Trophoblast cell (in vitro differentiated cells and primary cell): Measurements from ENCODE around the gene RASA3.

ENCODE experiments used
- DNase-seq, 2 donors: peaks; one replicate each; pipeline ENCODE4 v3.0.0-alpha.2; 2016
- H2AFZ ChIP-seq: 2 replicates; pipeline ENCODE4 v1.6.1; 2013; ENCODE audit warnings: low read length, moderate library complexity, mild to moderate bottlenecking; ENCODE audit not compliant: insufficient read depth, poor library complexity
- H2AK5ac ChIP-seq: 2 replicates; pipeline ENCODE4 v1.6.1; 2013; ENCODE audit warnings: mild to moderate bottlenecking, low read length
- H2BK120ac ChIP-seq: 2 replicates; pipeline ENCODE4 v1.6.1; 2013; ENCODE audit warnings: low read length, mild to moderate bottlenecking, moderate library complexity; ENCODE audit not compliant: insufficient read depth, poor library complexity
- H2BK12ac ChIP-seq: 2 replicates; pipeline ENCODE4 v1.6.1; 2013; ENCODE audit warnings: mild to moderate bottlenecking, low read length, moderate library complexity
- H2BK5ac ChIP-seq: 2 replicates; pipeline ENCODE4 v1.6.1; 2013; ENCODE audit warnings: low read length, low read depth, moderate library complexity, mild to moderate bottlenecking; ENCODE audit not compliant: poor library complexity
- H3K14ac ChIP-seq: 2 replicates; pipeline ENCODE4 v1.6.1; 2013; ENCODE audit warnings: mild to moderate bottlenecking, low read length
- H3K18ac ChIP-seq: 2 replicates; pipeline ENCODE4 v1.6.1; 2013; ENCODE audit warnings: mild to moderate bottlenecking, low read length
- H3K23ac ChIP-seq: 2 replicates; pipeline ENCODE4 v1.6.1; 2013; ENCODE audit warnings: low read length
- H3K27ac ChIP-seq: 2 replicates; pipeline ENCODE4 v1.5.1; 2013; ENCODE audit warnings: low read depth, mild to moderate bottlenecking, inconsistent platforms, low read length, moderate library complexity
- H3K27me3 ChIP-seq: 2 replicates; pipeline ENCODE4 v1.6.1; 2013; ENCODE audit warnings: inconsistent platforms, mild to moderate bottlenecking, low read length, moderate library complexity; ENCODE audit not compliant: insufficient read depth
- H3K36me3 ChIP-seq, 2 experiments: 1 replicate in 1 of 2; 2 replicates in 1 of 2; pipeline ENCODE4 v1.6.1; 2013; ENCODE audit warnings: low read length in 2 of 2, mild to moderate bottlenecking in 2 of 2, moderate library complexity in 1 of 2; ENCODE audit not compliant: insufficient read depth in 2 of 2, control insufficient read depth in 1 of 2
- H3K4ac ChIP-seq: 2 replicates; pipeline ENCODE4 v1.6.1; 2013; ENCODE audit warnings: low read depth, mild to moderate bottlenecking, low read length, moderate library complexity
- H3K4me1 ChIP-seq, 2 experiments: 1 replicate in 1 of 2; 2 replicates in 1 of 2; pipeline ENCODE4 v1.6.1; 2013; ENCODE audit warnings: low read length in 2 of 2, mild to moderate bottlenecking in 2 of 2, moderate library complexity in 1 of 2; ENCODE audit not compliant: insufficient read depth in 2 of 2, control insufficient read depth in 1 of 2
- H3K4me2 ChIP-seq: 2 replicates; pipeline ENCODE4 v1.6.1; 2013; ENCODE audit warnings: inconsistent platforms, mild to moderate bottlenecking, low read length, moderate library complexity
- H3K4me3 ChIP-seq: 2 replicates; pipeline ENCODE4 v1.5.1; 2013; ENCODE audit warnings: mild to moderate bottlenecking, low read depth, low read length, inconsistent platforms
- H3K79me1 ChIP-seq: one replicate; pipeline ENCODE4 v1.6.1; 2013; ENCODE audit warnings: low read length
- H3K79me2 ChIP-seq: 2 replicates; pipeline ENCODE4 v1.6.1; 2013; ENCODE audit warnings: low read length, mild to moderate bottlenecking; ENCODE audit not compliant: control insufficient read depth, insufficient read depth, poor library complexity
- H3K9ac ChIP-seq: 2 replicates; pipeline ENCODE4 v1.6.1; 2013; ENCODE audit warnings: mild to moderate bottlenecking, low read length
- H3K9me3 ChIP-seq: 2 replicates; pipeline ENCODE4 v1.6.1; 2013; ENCODE audit warnings: low read depth, mild to moderate bottlenecking, control low read depth, inconsistent platforms, low read length; ENCODE audit not compliant: insufficient read depth
- H4K12ac ChIP-seq: 2 replicates; pipeline ENCODE4 v1.6.1; 2013; ENCODE audit warnings: low read depth, mild to moderate bottlenecking, low read length, moderate library complexity
- H4K8ac ChIP-seq: 2 replicates; pipeline ENCODE4 v1.6.1; 2013; ENCODE audit warnings: low read depth, mild to moderate bottlenecking, low read length, moderate library complexity
- H4K91ac ChIP-seq: one replicate; pipeline ENCODE4 v1.6.1; 2013; ENCODE audit warnings: low read depth, mild to moderate bottlenecking, low read length, moderate library complexity
- WGBS: extraction: QIAGEN DNeasy Blood & Tissue Kit; methylation state at CpG from one replicate; pipeline ENCODE4 v1.1.7; 2013; ENCODE audit warnings: missing lambda C conversion rate; ENCODE audit not compliant: insufficient read length, insufficient coverage; ENCODE audit errors: extremely low coverage; 5-methylcytosine and 5-hydroxymethylcytosine counted together

Gene RASA3

GRCh38 chr13:113979791-113980471 lies 152.5 kb downstream of the RASA3 start:
- no peak overlapping the region for H3K9ac ChIP-seq
- WGBS = no CpG with 5 or more reads among the region's 20 CpGs

GRCh38 chr13:113978741-113979481 lies 153.5 kb downstream of the RASA3 start:
- H2AK5ac ChIP-seq = no peak overlapping the region
- no peak overlapping the region for H4K8ac ChIP-seq
- H3K79me1 ChIP-seq = peaks cover 3% of the 10 kb centered on the region

More at GRCh38 chr13:113979791-113980471, 152.5 kb downstream of the RASA3 start:
- no peaks in the 10 kb centered on the region for H3K27me3 ChIP-seq
- peaks cover 3% of the 10 kb centered on the region for H3K79me1 ChIP-seq
- H3K27ac ChIP-seq = no peak overlapping the region
- DNase-seq = no peak
- H2AFZ ChIP-seq = no peak overlapping the region
- H3K36me3 ChIP-seq = peaks cover 26 to 42% of the 10 kb centered on the region in 2 experiments
- no peak overlapping the region for H3K4ac ChIP-seq
- H2BK12ac ChIP-seq = no peak overlapping the region
- no peak overlapping the region for H2BK120ac ChIP-seq
- peaks cover 8 to 10% of the 10 kb centered on the region in 2 experiments for H3K4me1 ChIP-seq
- H4K12ac ChIP-seq = no peak overlapping the region
- no peaks in the 10 kb centered on the region for H3K79me2 ChIP-seq
- H2AK5ac ChIP-seq = no peak overlapping the region
- H3K14ac ChIP-seq = no peak overlapping the region
- H3K4me3 ChIP-seq = peak overlapping the region; percentile 28
- H3K18ac ChIP-seq = no peak overlapping the region
- H3K4me2 ChIP-seq = no peak overlapping the region
- H4K91ac ChIP-seq = no peak overlapping the region
- H3K9me3 ChIP-seq = peaks cover 19% of the 10 kb centered on the region
- no peak overlapping the region for H2BK5ac ChIP-seq
- no peak overlapping the region for H4K8ac ChIP-seq
- H3K23ac ChIP-seq = no peak overlapping the region

GRCh38 chr13:113977976-113978375 lies 154.4 kb downstream of the RASA3 start:
- no peak for DNase-seq
- Histone ChIP-seq H2BK12ac (no peak overlapping the region), H4K91ac (no peak overlapping the region), H4K8ac (no peak overlapping the region), H3K27me3 (no peaks in the 10 kb centered on the region), H3K4me2 (no peak overlapping the region), H3K4me1 (peaks cover 8 to 12% of the 10 kb centered on the region in 2 experiments), H3K18ac (no peak overlapping the region), H3K4me3 (no peak overlapping the region), H3K23ac (no peak overlapping the region), H4K12ac (no peak overlapping the region), H2BK5ac (no peak overlapping the region), H3K9ac (no peak overlapping the region), H3K79me1 (peaks cover 3% of the 10 kb centered on the region), H2AFZ (no peak overlapping the region), H3K14ac (no peak overlapping the region), H3K4ac (no peak overlapping the region), H2BK120ac (no peak overlapping the region), H3K9me3 (peaks cover 19% of the 10 kb centered on the region), H3K27ac (no peak overlapping the region), H3K36me3 (peaks cover 37 to 57% of the 10 kb centered on the region in 2 experiments), H3K79me2 (no peaks in the 10 kb centered on the region), H2AK5ac (no peak overlapping the region)
- no CpG with 5 or more reads among the region's 13 CpGs for WGBS

More at GRCh38 chr13:113978741-113979481, 153.5 kb downstream of the RASA3 start:
- H3K36me3 ChIP-seq = peaks cover 32 to 48% of the 10 kb centered on the region in 2 experiments
- H3K27me3 ChIP-seq = no peaks in the 10 kb centered on the region
- peaks cover 19% of the 10 kb centered on the region for H3K9me3 ChIP-seq
- no peak overlapping the region for H4K12ac ChIP-seq
- H2BK5ac ChIP-seq = no peak overlapping the region
- no peak overlapping the region for H3K23ac ChIP-seq
- no peak overlapping the region for H3K4me2 ChIP-seq
- H4K91ac ChIP-seq = no peak overlapping the region
- no peak overlapping the region for H2AFZ ChIP-seq
- no peak overlapping the region for H3K4me3 ChIP-seq
- no CpG with 5 or more reads among the region's 41 CpGs for WGBS
- no peak overlapping the region for H3K9ac ChIP-seq
- H3K79me2 ChIP-seq = no peaks in the 10 kb centered on the region
- H3K4me1 ChIP-seq = peaks cover 8 to 10% of the 10 kb centered on the region in 2 experiments
- H3K18ac ChIP-seq = no peak overlapping the region
- H3K4ac ChIP-seq = no peak overlapping the region
- no peak for DNase-seq
- no peak overlapping the region for H2BK12ac ChIP-seq
- H3K27ac ChIP-seq = no peak overlapping the region
- no peak overlapping the region for H2BK120ac ChIP-seq
- no peak overlapping the region for H3K14ac ChIP-seq

GRCh38 chr13:113976711-113977684 lies 155.4 kb downstream of the RASA3 start:
- H3K4me3 ChIP-seq = peak overlapping the region; percentile 2
- H3K36me3 ChIP-seq = peaks cover 35 to 49% of the 10 kb centered on the region in 2 experiments
- no peak overlapping the region for H4K8ac ChIP-seq
- H2BK120ac ChIP-seq = no peak overlapping the region
- no peak overlapping the region for H3K4ac ChIP-seq
- no peak overlapping the region for H2AFZ ChIP-seq
- H3K27me3 ChIP-seq = no peaks in the 10 kb centered on the region
- H4K12ac ChIP-seq = no peak overlapping the region
- H2AK5ac ChIP-seq = no peak overlapping the region
- H3K9ac ChIP-seq = no peak overlapping the region
- WGBS = no CpG with 5 or more reads among the region's 21 CpGs
- no peak overlapping the region for H3K27ac ChIP-seq
- H3K79me1 ChIP-seq = peaks cover 3% of the 10 kb centered on the region
- no peak overlapping the region for H2BK5ac ChIP-seq
- no peak overlapping the region for H3K4me2 ChIP-seq
- no peak overlapping the region for H3K14ac ChIP-seq
- H3K79me2 ChIP-seq = no peaks in the 10 kb centered on the region
- peak overlapping the region; percentile 16 for H3K18ac ChIP-seq
- H2BK12ac ChIP-seq = no peak overlapping the region
- H3K4me1 ChIP-seq = peaks cover 8 to 12% of the 10 kb centered on the region in 2 experiments
- peaks cover 17% of the 10 kb centered on the region for H3K9me3 ChIP-seq
- no peak overlapping the region for H3K23ac ChIP-seq
- peak in 1 of 2 donors; percentile 14 for DNase-seq
- peak overlapping the region; percentile 16 for H4K91ac ChIP-seq
